Measurements from ENCODE around the gene LTA4H.
A peak's percentile ranks its signal among the peaks of the same experiment; 100 is the strongest.

LTA4H gene

GRCh38 chr12:96035283-96036236 lies at the start of gene LTA4H:
Gene LTA4H, minus strand, starts transcription at chr12:96035587. Its CDS starts 68 bp downstream, at chr12:96035519.
- Histone ChIP-seq H3K9ac (ENCODE audit: low read depth, low read length) (peak within 1 kb of the TSS; percentile 85), H3K9me3 (ENCODE audit: control insufficient read depth, insufficient read depth, low read length) (no peaks in the 10 kb centered on the region), H3K4me1 (ENCODE audit: insufficient read depth, low read length) (peaks cover 4% of the 10 kb centered on the region; the same call in 1 of the 2 replicates), H3K36me3 (ENCODE audit: insufficient read depth, low read length) (no peaks in the 10 kb centered on the region)

DNA sequence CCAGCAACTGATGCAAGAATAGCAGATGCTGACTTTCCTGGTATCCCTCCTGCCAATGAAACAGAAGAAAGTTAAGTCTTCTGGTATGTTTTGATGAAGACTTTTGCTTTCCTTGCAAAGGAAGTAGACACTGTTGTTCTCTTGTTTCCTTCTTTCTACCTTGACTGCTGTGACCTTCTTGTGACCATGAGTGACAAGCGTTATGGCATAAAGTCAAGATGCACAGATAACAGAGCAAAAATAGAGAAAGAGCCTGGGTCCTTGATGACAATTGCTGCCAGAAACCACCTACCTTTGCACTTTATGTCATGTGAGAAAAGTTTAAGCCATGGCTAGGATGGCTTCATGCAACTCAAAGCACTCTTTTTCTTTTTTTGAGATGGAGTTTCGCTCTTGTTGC lies 49.2 kb upstream of the LTA4H start:
- Histone ChIP-seq H3K9ac (ENCODE audit: low read depth, low read length) (no peak overlapping the region), H3K36me3 (ENCODE audit: insufficient read depth, low read length) (no peaks in the 10 kb centered on the region), H3K4me1 (ENCODE audit: insufficient read depth, low read length) (no peaks in the 10 kb centered on the region), H3K9me3 (ENCODE audit: control insufficient read depth, insufficient read depth, low read length) (peaks cover 4% of the 10 kb centered on the region; the same call in 1 of the 2 replicates)

DNA sequence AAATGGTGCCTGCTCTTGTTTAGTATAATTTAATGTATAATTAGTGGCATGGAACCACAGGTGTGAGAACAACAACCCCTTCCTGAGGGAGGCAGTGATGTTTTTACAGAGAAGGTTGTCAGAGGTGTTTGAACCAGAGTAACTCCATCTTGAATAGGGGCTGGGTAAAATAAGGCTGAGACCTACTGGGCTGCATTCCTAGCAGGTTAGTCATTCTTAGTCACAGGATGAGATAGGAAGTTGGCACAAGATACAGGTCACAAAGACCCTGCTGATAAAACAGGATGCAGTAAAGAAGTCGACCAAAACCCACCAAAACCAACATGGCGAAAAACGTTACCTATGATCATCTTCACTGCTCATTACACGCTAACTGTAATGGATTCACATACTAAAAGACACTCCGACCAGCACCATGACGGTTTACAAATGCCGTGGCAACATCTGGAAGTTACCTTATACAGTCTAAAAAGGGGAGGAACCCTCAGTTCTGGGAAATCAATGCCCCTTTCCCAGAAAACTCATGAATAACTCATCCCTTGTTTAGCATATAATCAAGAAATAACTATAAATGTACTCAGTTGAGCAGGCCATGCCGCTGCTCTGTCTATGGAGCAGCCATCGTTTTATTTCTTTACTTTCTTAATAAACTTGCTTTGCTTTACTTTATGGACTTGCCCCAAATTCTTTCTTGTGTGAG lies 47.8 kb upstream of the LTA4H start:
- Histone ChIP-seq H3K4me1 (ENCODE audit: insufficient read depth, low read length) (no peaks in the 10 kb centered on the region), H3K9me3 (ENCODE audit: control insufficient read depth, insufficient read depth, low read length) (peaks cover 4% of the 10 kb centered on the region; the same call in 1 of the 2 replicates)

DNA sequence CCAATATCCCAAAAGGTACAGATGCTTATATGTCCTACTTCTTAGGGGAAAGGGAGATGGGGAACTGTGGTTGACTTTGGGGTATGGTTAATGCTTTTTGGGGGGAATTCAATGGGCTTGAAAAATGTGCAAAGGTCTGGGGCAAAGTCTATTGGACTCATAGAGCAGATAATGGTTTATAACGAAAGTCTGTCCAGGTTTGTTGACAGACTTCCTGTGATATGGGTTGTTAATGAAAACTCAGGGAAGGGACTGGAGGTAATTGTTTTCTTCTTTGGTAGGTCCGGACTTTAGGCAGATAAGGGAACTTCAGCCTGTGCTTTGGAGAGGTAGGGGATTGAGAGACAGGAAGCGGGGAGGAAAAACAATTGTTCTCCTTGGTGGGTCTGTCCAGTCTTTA lies 46.2 kb upstream of the LTA4H start:
- Histone ChIP-seq H3K36me3 (ENCODE audit: insufficient read depth, low read length) (no peaks in the 10 kb centered on the region), H3K4me1 (ENCODE audit: insufficient read depth, low read length) (no peaks in the 10 kb centered on the region), H3K9me3 (ENCODE audit: control insufficient read depth, insufficient read depth, low read length) (no peaks in the 10 kb centered on the region; the same call in 1 of the 2 replicates), H3K9ac (ENCODE audit: low read depth, low read length) (no peak overlapping the region)

More for the DNA sequence above, 47.8 kb upstream of the LTA4H start:
- Histone ChIP-seq H3K36me3 (ENCODE audit: insufficient read depth, low read length) (no peaks in the 10 kb centered on the region), H3K9ac (ENCODE audit: low read depth, low read length) (no peak overlapping the region)

DNA sequence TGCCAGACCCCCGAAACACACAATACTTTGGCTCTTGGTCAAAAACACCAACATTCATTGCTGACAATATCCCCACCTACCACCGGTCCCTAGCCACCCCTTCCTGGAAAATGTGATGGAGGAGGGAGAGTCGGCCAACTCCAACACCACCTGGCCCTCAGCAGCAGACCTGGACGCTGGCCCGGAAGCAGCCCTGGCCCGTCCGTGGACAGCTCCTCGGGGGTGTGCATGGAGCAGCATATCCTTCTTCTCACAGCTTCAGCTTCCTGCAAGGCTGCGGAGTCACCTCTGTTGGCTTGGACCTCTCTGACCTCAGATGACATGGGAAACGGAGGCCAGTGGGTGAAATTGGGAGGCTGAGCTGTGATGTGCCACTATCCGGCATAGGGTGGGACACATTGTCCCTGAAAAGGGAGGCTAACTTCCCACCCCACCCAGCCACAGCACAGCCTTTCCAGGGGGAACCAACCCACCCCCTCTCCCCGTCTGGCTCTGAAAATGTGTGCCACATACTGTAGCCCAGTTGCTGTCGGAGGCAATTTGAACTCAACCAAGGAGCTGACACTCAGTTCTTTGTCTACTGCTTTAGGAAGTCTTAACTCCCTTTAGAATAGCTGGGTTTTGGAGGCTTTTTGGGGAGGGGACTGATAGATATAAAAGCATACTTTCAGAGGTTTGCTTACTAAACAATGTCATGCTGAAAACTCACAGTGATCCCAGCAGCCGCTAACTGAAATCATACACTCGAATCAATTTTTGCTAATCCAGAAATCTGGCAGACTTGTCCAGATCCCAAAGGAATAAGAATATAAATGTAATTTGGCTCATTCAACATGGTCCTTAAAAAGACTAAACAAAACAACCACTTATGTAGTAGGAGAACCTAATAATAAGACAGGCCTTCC lies 43.1 kb upstream of the LTA4H start:
- H3K9me3 ChIP-seq (ENCODE audit: control insufficient read depth, insufficient read depth, low read length): no peaks in the 10 kb centered on the region
- no peaks in the 10 kb centered on the region for H3K36me3 ChIP-seq (ENCODE audit: insufficient read depth, low read length)
- no peaks in the 10 kb centered on the region for H3K4me1 ChIP-seq (ENCODE audit: insufficient read depth, low read length)
- no peak overlapping the region for H3K9ac ChIP-seq (ENCODE audit: low read depth, low read length)

- H3K4me1 ChIP-seq (ENCODE audit: insufficient read depth, low read length): peaks cover 6% of the 10 kb centered on the region; the same call in 1 of the 2 replicates
- H3K36me3 ChIP-seq (ENCODE audit: insufficient read depth, low read length): no peaks in the 10 kb centered on the region
- H3K9ac ChIP-seq (ENCODE audit: low read depth, low read length): no peak overlapping the region
- no peaks in the 10 kb centered on the region for H3K9me3 ChIP-seq (ENCODE audit: control insufficient read depth, insufficient read depth, low read length)
Measured at GRCh38 chr12:96077081-96077480, 41.7 kb upstream of the LTA4H start.

DNA sequence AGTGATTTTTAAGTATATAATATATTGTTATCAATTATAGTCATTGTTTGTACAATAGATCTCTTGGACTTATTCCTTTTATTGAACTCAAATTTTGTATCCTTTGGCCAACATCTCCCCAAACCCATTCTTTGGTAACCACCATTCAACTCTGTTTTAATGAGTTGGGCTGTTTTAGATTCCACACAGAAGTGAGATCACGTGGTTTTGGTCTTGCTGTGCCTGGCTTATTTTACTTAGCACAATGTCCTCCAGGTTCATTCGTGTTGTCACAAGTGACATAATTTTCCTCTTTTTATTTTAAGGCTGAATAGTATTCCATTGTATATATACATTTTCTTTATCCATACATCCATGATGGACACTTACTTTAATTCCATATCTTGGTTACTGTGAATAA lies 40.2 kb upstream of the LTA4H start:
- Histone ChIP-seq H3K9ac (ENCODE audit: low read depth, low read length) (no peak overlapping the region), H3K9me3 (ENCODE audit: control insufficient read depth, insufficient read depth, low read length) (no peaks in the 10 kb centered on the region), H3K4me1 (ENCODE audit: insufficient read depth, low read length) (peaks cover 15% of the 10 kb centered on the region; the same call in 1 of the 2 replicates), H3K36me3 (ENCODE audit: insufficient read depth, low read length) (no peaks in the 10 kb centered on the region)

DNA sequence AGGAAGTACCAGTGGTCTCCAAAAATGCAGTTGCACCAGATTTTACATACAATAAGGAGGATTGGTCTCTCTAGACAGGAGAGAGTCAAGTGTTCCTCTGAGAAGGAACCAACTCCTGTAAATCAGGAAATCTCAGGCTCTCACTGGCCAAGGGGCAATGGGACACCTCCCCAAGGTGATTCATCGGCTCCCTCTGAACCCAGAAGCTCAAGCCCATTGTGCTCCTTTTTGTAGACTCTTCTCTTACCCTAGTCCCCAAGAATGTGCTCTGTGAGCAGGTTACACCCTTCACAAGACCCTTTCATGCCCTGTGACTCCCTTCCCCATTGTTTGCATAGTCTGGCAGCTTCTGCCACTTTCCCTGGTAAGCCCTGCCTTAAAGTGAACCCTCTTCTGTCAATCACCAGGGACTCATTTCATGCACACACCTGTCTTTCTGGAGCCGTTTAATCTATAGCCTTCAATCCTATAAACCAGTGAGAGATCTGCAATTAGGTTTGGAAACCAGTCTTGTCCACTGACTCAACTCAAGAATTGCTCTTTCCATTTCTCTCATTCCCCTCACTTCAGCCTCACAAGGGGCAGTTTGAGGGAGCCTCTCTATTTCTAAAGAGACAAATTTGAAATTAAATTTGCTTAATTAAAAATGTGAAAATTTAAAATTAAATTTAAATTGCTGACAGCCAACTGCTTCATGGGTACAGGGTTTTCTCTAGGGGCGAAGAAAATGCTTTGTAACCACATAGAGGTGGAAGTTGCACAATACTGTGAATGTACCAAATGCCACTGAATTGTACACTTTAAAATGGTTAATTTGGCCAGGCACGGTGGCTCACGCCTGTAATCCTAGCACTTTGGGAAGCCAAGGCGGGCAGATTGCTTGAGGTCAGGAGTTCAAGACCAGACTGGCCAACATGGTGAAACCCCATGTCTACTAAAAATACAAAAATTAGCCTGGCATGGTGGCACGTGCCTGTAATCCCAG lies 38.3 kb upstream of the LTA4H start:
- Histone ChIP-seq H3K9ac (ENCODE audit: low read depth, low read length) (no peak overlapping the region), H3K36me3 (ENCODE audit: insufficient read depth, low read length) (no peaks in the 10 kb centered on the region), H3K4me1 (ENCODE audit: insufficient read depth, low read length) (peaks cover 15% of the 10 kb centered on the region; the same call in 1 of the 2 replicates), H3K9me3 (ENCODE audit: control insufficient read depth, insufficient read depth, low read length) (no peaks in the 10 kb centered on the region)

- Histone ChIP-seq H3K9me3 (ENCODE audit: control insufficient read depth, insufficient read depth, low read length) (no peaks in the 10 kb centered on the region; the same call in 1 of the 2 replicates), H3K4me1 (ENCODE audit: insufficient read depth, low read length) (peaks cover 15% of the 10 kb centered on the region; the same call in 1 of the 2 replicates), H3K9ac (ENCODE audit: low read depth, low read length) (peak overlapping the region; percentile 12; the same call in 1 of the 2 replicates), H3K36me3 (ENCODE audit: insufficient read depth, low read length) (no peaks in the 10 kb centered on the region)
Measured at GRCh38 chr12:96070670-96071279, 35.4 kb upstream of the LTA4H start.

DNA sequence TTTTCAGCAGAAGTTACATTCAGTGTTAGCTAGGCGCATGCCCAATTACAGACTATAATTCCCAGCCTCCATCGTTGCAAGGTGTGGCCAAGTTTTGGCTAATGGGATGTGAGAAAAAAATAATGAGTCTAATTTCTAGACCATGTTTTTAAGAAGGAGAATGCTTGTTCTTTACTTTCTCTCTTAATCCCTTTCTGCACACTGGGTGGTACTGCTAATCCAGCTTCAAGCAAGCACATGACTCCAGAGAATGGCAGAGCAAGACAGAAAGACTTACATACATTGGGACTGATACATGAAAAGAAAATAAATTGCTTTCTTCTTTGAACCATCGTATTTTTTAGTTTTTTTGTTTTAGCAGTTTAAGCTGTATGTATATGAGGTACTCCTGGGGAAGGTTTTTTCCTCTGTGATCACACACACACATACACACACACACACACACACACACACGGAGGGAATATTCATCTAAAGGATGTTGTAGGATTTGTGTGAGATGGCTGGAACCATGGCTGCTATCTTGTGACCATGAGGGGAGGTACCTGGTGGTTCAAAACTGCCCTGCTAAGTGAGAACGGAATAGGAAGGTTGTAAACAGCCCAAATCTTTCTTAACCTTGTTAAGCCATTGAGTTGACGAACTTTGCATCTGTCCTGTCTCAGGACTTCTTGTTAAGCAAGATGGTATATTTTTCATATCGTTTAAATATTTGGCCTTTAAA lies 34.3 kb upstream of the LTA4H start:
- Histone ChIP-seq H3K4me1 (ENCODE audit: insufficient read depth, low read length) (peaks cover 15% of the 10 kb centered on the region; the same call in 1 of the 2 replicates), H3K9ac (ENCODE audit: low read depth, low read length) (no peak overlapping the region)

GRCh38 chr12:96068636-96069035 lies 33.2 kb upstream of the LTA4H start:
- Histone ChIP-seq H3K4me1 (ENCODE audit: insufficient read depth, low read length) (peaks cover 15% of the 10 kb centered on the region; the same call in 1 of the 2 replicates), H3K9ac (ENCODE audit: low read depth, low read length) (no peak overlapping the region), H3K9me3 (ENCODE audit: control insufficient read depth, insufficient read depth, low read length) (no peaks in the 10 kb centered on the region; the same call in 1 of the 2 replicates), H3K36me3 (ENCODE audit: insufficient read depth, low read length) (no peaks in the 10 kb centered on the region)

More for the DNA sequence above, 34.3 kb upstream of the LTA4H start:
- no peaks in the 10 kb centered on the region; the same call in 1 of the 2 replicates for H3K9me3 ChIP-seq (ENCODE audit: control insufficient read depth, insufficient read depth, low read length)
- H3K36me3 ChIP-seq (ENCODE audit: insufficient read depth, low read length): no peaks in the 10 kb centered on the region

- Histone ChIP-seq H3K36me3 (ENCODE audit: insufficient read depth, low read length) (no peaks in the 10 kb centered on the region), H3K9ac (ENCODE audit: low read depth, low read length) (no peak overlapping the region), H3K9me3 (ENCODE audit: control insufficient read depth, insufficient read depth, low read length) (no peaks in the 10 kb centered on the region; the same call in 1 of the 2 replicates), H3K4me1 (ENCODE audit: insufficient read depth, low read length) (peaks cover 12% of the 10 kb centered on the region; the same call in 1 of the 2 replicates)
Measured at GRCh38 chr12:96068111-96068510, 32.7 kb upstream of the LTA4H start.
